Body of pancreas (tissue), 4 donors: ENCODE measurements around the gene ERG. TPM values are rescaled to one million over a fixed set of nuclear protein-coding genes. Genes with fewer than 3 reads are reported as not detected.

Source experiments
- ATAC-seq: fragments of 150-250 bp; one replicate; pipeline ENCODE4 v1.9.1; 2016
- DNase-seq, 4 donors: peaks; one replicate each; pipeline ENCODE4 v3.0.0-alpha.2; 2019
- H3K27ac ChIP-seq, 4 donors: fragments of 200-600 bp; sonication (generic); 1 replicate in 3 of 4; 2 replicates in 1 of 4; pipeline versions ENCODE4 v1.5.1 to v1.6.1; 2016 to 2019; ENCODE audit warnings: mild to moderate bottlenecking in 1 of 4, mixed read lengths in 1 of 4, moderate library complexity in 1 of 4
- H3K27me3 ChIP-seq, 2 donors: fragments of 200-600 bp; sonication (generic); one replicate each; pipeline ENCODE4 v1.6.0; 2016; ENCODE audit warnings: mild to moderate bottlenecking in 1 of 2
- H3K36me3 ChIP-seq, 2 donors: fragments of 200-600 bp; sonication (generic); replicated peaks in 1 of 2; 2 replicates each; pipeline ENCODE4 v1.5.1; 2016; ENCODE audit warnings: low read depth in 2 of 2; ENCODE audit not compliant: insufficient read depth in 1 of 2
- H3K4me1 ChIP-seq: fragments of 200-600 bp; sonication (generic); one replicate; pipeline ENCODE4 v1.6.0; 2016
- H3K4me3 ChIP-seq, 2 donors: fragments of 200-600 bp; sonication (generic); 1 replicate in 1 of 2; 2 replicates in 1 of 2; pipeline ENCODE4 v1.5.1; 2016 to 2019
- H3K9me3 ChIP-seq, 3 donors: fragments of 200-600 bp; sonication (generic); 1 replicate in 2 of 3; 2 replicates in 1 of 3; pipeline ENCODE4 v1.5.1; 2016
- POLR2A ChIP-seq, 3 donors: fragments of 450-650 bp; IDR thresholded peaks; one replicate each; pipeline ENCODE4 v1.6.1; 2016; ENCODE audit warnings: antibody characterized with exemption in 3 of 3, mild to moderate bottlenecking in 2 of 3
- WGBS, 2 donors: methylation state at CpG; one replicate each; pipeline ENCODE4 v1.1.5; 2017; 5-methylcytosine and 5-hydroxymethylcytosine counted together
- intact Hi-C: fragments of 100-400 bp; cut with DNase I; formaldehyde crosslinking; loops from one replicate; pipeline ENCODE4 v1.15.1; 2023
- total RNA-seq, 2 donors: library from RNA; depleted of rRNA; stranded (reverse); fragments of >200 nt; gene quantifications; one replicate each; pipeline ENCODE4 v1.1.0, GENCODE V29; 2016
- TF ChIP-seq, protein P1 (sequence below), 7 experiments: fragments of 450-650 bp in 4 of 7; fragments of 200-600 bp in 3 of 7; sonication (generic) in 3 of 7; IDR thresholded peaks; one replicate each; pipeline ENCODE4 v1.5.1; 2016 to 2019; ENCODE audit warnings: antibody characterized with exemption in 7 of 7

The ERG gene
- total RNA-seq, 2 donors from 2014 or later, result 4.2 to 7.3 TPM

DNA sequence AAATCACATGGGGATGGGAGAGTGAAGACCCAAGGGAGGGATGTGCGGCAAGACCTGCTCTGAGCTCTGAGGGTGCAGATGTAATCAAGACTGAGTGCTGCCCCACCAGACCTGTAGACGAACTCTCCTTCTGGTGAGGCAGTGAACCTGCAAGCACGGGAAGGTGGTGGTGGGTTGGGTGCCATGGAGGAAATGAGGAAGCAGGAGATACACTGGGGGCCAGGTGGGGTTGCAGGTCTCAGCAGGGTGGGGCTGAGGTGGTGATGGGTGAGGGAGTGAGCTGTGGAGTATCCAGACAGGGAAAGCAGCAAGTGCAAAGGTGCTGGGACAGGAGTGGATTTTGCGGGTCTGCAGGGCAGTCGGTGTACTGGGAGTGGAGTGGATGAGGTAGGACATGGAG is 139.2 kb downstream of the ERG start:
- Histone ChIP-seq H3K27ac (no peak overlapping the region), H3K4me1 (no peaks in the 10 kb centered on the region), H3K27me3 (no peaks in the 10 kb centered on the region), H3K36me3 (no peaks in the 10 kb centered on the region), H3K9me3 (no peaks in the 10 kb centered on the region), H3K4me3 (no peak overlapping the region)
- no peak for TF ChIP-seq POLR2A (IDR thresholded peaks at IDR 0.05)
- TF ChIP-seq, protein P1, sequence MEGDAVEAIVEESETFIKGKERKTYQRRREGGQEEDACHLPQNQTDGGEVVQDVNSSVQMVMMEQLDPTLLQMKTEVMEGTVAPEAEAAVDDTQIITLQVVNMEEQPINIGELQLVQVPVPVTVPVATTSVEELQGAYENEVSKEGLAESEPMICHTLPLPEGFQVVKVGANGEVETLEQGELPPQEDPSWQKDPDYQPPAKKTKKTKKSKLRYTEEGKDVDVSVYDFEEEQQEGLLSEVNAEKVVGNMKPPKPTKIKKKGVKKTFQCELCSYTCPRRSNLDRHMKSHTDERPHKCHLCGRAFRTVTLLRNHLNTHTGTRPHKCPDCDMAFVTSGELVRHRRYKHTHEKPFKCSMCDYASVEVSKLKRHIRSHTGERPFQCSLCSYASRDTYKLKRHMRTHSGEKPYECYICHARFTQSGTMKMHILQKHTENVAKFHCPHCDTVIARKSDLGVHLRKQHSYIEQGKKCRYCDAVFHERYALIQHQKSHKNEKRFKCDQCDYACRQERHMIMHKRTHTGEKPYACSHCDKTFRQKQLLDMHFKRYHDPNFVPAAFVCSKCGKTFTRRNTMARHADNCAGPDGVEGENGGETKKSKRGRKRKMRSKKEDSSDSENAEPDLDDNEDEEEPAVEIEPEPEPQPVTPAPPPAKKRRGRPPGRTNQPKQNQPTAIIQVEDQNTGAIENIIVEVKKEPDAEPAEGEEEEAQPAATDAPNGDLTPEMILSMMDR (IDR thresholded peaks at IDR 0.05), result no peak
- intact Hi-C loops, result loop anchor here (5.0 kb wide), 1 partner anchor 202 kb away; no protein-coding TSS in a partner anchor
- ATAC-seq (no peak), DNase-seq (no peak)
- WGBS, 2 donors, result 55 to 66% methylated on average over 5 of the region's 5 CpGs

DNA sequence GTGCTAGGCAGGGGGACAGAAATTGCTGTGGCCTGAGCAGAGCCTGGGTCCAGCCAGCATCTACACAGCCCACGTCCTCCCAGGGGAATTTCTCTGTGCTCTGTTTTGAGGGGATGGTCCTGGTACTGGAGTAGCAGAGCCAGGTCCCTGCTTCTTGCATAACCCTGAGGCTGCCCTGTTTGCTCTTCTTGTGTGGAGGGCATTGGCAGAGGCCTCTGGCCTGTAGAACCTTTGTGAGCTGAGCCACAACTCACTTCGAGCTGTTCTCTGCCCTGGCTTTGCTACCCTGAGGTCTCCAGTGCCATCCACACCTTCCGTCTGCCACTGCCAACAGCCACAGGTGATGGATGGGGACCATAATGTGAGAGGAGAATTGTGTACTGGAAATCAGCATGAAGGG is 139.6 kb downstream of the ERG start:
- no peaks in the 10 kb centered on the region for H3K9me3 ChIP-seq
- intact Hi-C loops, result loop anchor here (5.0 kb wide), 1 partner anchor 201 kb away; no protein-coding TSS in a partner anchor
- DNase-seq (no peak), ATAC-seq (no peak)
- H3K4me3 ChIP-seq, result no peak overlapping the region
- no peak for TF ChIP-seq POLR2A (IDR thresholded peaks at IDR 0.05)
- TF ChIP-seq, protein P1 (IDR thresholded peaks at IDR 0.05), result no peak
- no peak overlapping the region for H3K27ac ChIP-seq
- 50 to 60% methylated on average over 3 of the region's 3 CpGs for WGBS, 2 donors
- H3K4me1 ChIP-seq, result no peaks in the 10 kb centered on the region
- no peaks in the 10 kb centered on the region for H3K27me3 ChIP-seq
- no peaks in the 10 kb centered on the region for H3K36me3 ChIP-seq

DNA sequence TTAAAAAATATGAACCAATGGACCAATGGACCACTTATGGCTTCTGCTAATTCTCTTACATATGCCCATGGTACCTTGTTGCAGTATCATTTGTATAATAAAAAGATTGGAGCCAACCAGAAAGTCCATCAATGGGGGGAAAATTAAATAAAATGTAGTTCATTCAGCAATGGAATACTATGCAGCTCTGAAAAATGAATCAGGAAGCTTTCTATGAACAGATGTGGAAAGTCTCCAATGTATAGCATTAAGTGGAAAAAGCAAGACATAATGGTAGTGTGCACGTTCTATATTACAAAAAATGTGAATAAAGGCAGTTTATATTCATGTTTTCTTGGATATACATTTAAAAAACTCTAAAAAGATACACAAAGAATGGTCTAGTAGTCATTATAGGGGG is 140.2 kb downstream of the ERG start:
- no peaks in the 10 kb centered on the region for H3K36me3 ChIP-seq
- WGBS, 2 donors, result 38 to 55% methylated on average over 1 of the region's 1 CpG
- no peak overlapping the region for H3K27ac ChIP-seq
- no peaks in the 10 kb centered on the region for H3K4me1 ChIP-seq
- DNase-seq (no peak), ATAC-seq (no peak)
- intact Hi-C loops, result loop anchor here (5.0 kb wide), 1 partner anchor 201 kb away; no protein-coding TSS in a partner anchor
- no peaks in the 10 kb centered on the region for H3K27me3 ChIP-seq
- no peak overlapping the region for H3K4me3 ChIP-seq
- no peaks in the 10 kb centered on the region for H3K9me3 ChIP-seq
- no peak for TF ChIP-seq POLR2A (IDR thresholded peaks at IDR 0.05)
- TF ChIP-seq, protein P1 (IDR thresholded peaks at IDR 0.05), result no peak

DNA sequence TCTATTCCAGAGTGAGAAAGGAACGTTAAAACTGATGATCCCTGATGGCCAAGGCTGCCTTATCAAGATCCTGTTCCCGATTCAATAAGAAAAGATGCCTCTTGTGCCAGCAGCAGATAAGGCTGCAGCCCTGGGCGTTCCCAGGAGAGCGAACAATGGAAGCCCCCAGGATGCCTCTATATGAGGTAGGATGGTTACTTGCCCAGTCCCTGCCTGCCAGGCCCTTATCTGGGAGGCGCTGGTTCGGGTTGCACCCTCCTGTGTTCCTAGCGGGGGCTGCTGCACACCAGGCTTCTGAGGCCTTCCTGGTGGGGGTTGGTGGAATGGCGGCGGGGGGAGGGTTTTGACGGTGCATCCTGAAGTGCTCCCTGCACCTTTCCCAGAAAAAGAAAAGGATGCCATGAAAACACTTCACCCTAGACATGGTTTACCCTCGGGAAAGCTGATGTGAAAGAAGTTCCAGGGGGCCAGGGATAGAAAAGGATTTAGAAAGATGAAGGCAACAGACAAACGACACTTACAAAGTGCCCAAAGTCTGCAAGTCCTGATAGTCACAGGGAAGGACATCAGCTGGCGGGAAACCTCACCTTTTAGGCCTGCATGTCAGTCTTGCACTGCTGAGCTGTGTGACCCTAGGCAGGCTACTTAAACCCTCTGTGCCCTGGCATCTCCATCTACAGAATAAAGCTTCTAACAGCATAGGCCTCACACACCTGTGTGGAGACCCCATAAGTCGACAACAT is 141.2 kb downstream of the ERG start:
- no peak for TF ChIP-seq POLR2A (IDR thresholded peaks at IDR 0.05)
- TF ChIP-seq, protein P1 (IDR thresholded peaks at IDR 0.05), result no peak
- ATAC-seq, result no peak
- Histone ChIP-seq H3K27ac (no peak overlapping the region), H3K4me3 (no peak overlapping the region), H3K27me3 (no peaks in the 10 kb centered on the region), H3K9me3 (no peaks in the 10 kb centered on the region), H3K4me1 (no peaks in the 10 kb centered on the region), H3K36me3 (no peaks in the 10 kb centered on the region)
- intact Hi-C loops, result loop anchor here (5.0 kb wide), 1 partner anchor 200 kb away; no protein-coding TSS in a partner anchor
- DNase-seq, result no peak
- WGBS, 2 donors, result 57 to 62% methylated on average over 13 to 14 of the region's 14 CpGs
